Panc1 (cell line): ENCODE data around the gene LNX2.

Experiments used
- SIN3A ChIP-seq: IDR thresholded peaks from 2 replicates; pipeline ENCODE4 v1.6.1; 2012; ENCODE audit warnings: low read depth, mild to moderate bottlenecking, low read length, moderate library complexity, borderline replicate concordance; ENCODE audit not compliant: insufficient read depth
- TF ChIP-seq, protein P1 (sequence below): fragments of 450-650 bp; IDR thresholded peaks from 2 replicates; pipeline ENCODE4 v1.5.1; 2017; ENCODE audit warnings: mild to moderate bottlenecking
- TF ChIP-seq, protein P2 (sequence below), 2 experiments: IDR thresholded peaks; 2 replicates each; pipeline ENCODE4 v1.6.1; 2011 to 2012; ENCODE audit warnings: low read depth in 2 of 2, control low read depth in 1 of 2, low read length in 1 of 2, mild to moderate bottlenecking in 1 of 2, moderate library complexity in 1 of 2; ENCODE audit not compliant: insufficient read depth in 1 of 2

DNA sequence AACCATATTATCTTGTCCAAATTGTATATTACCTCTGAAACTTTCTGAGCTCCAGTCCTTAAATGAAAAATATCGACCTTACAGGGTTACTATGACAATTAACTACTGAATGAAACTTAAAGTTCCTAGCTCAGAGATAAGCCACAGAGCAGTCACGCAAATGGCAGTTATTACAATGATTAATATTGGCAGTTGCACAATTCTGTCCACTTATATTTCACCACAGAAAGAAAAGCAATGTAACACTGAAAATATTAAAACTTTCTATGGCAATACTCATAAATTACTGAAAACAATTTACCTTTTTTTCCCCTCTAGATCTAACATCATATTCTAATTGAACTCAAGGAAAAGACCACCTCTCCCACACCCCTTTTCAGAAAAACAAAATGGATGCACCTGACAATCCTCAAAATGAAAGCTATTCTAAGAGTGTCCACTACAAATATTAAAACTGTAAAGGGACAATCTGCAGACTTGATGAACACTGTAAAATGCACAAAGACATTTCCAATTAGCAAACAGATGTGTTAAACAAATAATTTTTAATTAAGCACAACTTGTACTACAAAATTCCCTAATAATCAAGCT lies 14.6 kb downstream of the LNX2 start:
- TF ChIP-seq, protein P1, sequence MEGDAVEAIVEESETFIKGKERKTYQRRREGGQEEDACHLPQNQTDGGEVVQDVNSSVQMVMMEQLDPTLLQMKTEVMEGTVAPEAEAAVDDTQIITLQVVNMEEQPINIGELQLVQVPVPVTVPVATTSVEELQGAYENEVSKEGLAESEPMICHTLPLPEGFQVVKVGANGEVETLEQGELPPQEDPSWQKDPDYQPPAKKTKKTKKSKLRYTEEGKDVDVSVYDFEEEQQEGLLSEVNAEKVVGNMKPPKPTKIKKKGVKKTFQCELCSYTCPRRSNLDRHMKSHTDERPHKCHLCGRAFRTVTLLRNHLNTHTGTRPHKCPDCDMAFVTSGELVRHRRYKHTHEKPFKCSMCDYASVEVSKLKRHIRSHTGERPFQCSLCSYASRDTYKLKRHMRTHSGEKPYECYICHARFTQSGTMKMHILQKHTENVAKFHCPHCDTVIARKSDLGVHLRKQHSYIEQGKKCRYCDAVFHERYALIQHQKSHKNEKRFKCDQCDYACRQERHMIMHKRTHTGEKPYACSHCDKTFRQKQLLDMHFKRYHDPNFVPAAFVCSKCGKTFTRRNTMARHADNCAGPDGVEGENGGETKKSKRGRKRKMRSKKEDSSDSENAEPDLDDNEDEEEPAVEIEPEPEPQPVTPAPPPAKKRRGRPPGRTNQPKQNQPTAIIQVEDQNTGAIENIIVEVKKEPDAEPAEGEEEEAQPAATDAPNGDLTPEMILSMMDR, result no peak
- TF ChIP-seq SIN3A, result no peak
- TF ChIP-seq, protein P2, sequence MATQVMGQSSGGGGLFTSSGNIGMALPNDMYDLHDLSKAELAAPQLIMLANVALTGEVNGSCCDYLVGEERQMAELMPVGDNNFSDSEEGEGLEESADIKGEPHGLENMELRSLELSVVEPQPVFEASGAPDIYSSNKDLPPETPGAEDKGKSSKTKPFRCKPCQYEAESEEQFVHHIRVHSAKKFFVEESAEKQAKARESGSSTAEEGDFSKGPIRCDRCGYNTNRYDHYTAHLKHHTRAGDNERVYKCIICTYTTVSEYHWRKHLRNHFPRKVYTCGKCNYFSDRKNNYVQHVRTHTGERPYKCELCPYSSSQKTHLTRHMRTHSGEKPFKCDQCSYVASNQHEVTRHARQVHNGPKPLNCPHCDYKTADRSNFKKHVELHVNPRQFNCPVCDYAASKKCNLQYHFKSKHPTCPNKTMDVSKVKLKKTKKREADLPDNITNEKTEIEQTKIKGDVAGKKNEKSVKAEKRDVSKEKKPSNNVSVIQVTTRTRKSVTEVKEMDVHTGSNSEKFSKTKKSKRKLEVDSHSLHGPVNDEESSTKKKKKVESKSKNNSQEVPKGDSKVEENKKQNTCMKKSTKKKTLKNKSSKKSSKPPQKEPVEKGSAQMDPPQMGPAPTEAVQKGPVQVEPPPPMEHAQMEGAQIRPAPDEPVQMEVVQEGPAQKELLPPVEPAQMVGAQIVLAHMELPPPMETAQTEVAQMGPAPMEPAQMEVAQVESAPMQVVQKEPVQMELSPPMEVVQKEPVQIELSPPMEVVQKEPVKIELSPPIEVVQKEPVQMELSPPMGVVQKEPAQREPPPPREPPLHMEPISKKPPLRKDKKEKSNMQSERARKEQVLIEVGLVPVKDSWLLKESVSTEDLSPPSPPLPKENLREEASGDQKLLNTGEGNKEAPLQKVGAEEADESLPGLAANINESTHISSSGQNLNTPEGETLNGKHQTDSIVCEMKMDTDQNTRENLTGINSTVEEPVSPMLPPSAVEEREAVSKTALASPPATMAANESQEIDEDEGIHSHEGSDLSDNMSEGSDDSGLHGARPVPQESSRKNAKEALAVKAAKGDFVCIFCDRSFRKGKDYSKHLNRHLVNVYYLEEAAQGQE (IDR thresholded peaks at IDR 0.05; ENCODE audit: insufficient read depth in 1 of 2, low read depth in 2 of 2, low read length in 1 of 2), result no peak
